ENCODE results near the gene SLC2A5.

DNA sequence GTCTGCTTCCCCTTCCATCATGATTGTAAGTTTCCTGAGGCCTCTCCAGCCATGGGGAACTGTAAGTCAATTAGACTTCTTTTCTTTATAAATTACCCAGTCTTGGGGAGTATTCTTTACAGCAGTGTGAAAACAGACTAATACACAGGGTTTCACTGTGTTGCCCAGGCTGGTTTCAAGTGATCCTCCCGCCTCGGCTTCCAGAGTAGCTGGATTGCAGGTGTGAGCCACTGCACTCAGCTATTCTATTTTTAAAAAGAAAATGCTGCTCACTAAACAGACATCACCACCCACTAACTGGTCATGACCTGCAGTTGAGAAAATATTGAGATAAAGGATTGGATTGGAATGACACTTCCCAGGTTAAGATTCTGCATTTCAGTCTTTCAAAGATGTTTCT, 22.4 kb downstream of the SLC2A5 start:
- no peak for TF ChIP-seq YY1 (IDR thresholded peaks at IDR 0.05; ENCODE audit: insufficient read depth, insufficient read length)
- TF ChIP-seq SUZ12 (IDR thresholded peaks at IDR 0.05; ENCODE audit: extremely low read depth, insufficient read depth, insufficient read length), result no peak
